BLaER1 (cell line): Measurements from ENCODE around the gene EARS2.

Experiments used
- H3K27ac ChIP-seq: shearing (Covaris generic); formaldehyde crosslinking; 2 replicates; pipeline ENCODE4 v1.8.1; 2022
- H3K27me3 ChIP-seq: shearing (Covaris generic); formaldehyde crosslinking; 2 replicates; pipeline ENCODE4 v1.8.1; 2022
- H3K36me3 ChIP-seq: shearing (Covaris generic); formaldehyde crosslinking; 2 replicates; pipeline ENCODE4 v1.8.1; 2022
- H3K4me1 ChIP-seq: shearing (Covaris generic); formaldehyde crosslinking; 2 replicates; pipeline ENCODE4 v1.8.1; 2022
- H3K4me2 ChIP-seq: shearing (Covaris generic); formaldehyde crosslinking; 2 replicates; pipeline ENCODE4 v1.8.1; 2022
- H3K4me3 ChIP-seq: shearing (Covaris generic); formaldehyde crosslinking; 2 replicates; pipeline ENCODE4 v1.8.1; 2022
- H3K9ac ChIP-seq: shearing (Covaris generic); formaldehyde crosslinking; 2 replicates; pipeline ENCODE4 v1.8.1; 2022
- H3K9me3 ChIP-seq: shearing (Covaris generic); formaldehyde crosslinking; 2 replicates; pipeline ENCODE4 v1.8.1; 2022
- H4K20me1 ChIP-seq: shearing (Covaris generic); formaldehyde crosslinking; 2 replicates; pipeline ENCODE4 v1.8.1; 2022
- Cebpa-rat ChIP-seq: shearing (Covaris generic); IDR thresholded peaks from 2 replicates; pipeline ENCODE4 v1.8.1; 2022

The EARS2 gene

DNA sequence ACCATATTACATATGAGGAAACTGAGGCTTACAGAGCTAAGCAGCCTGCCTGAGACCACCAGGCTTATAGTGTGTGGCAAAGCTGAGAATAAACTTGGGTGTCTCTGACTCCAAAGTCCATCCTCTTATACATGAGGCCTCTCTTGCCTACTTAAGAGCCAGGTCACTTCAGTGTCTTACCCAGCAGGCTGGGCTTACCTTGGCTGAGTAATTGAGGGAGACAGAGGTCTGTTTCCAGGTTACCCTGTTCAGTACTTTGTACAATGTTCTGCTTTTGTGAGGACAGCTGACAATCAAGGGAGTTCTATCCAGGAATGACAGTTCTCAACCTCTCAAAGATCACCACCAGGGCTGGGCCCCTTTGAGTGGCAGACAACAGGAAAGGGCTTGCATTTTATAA, 24.6 kb upstream of the EARS2 start:
- Histone ChIP-seq H3K36me3 (peaks cover 89% of the 10 kb centered on the region), H3K4me2 (no peak overlapping the region), H3K4me3 (no peak overlapping the region), H3K27ac (no peak overlapping the region), H3K4me1 (no peaks in the 10 kb centered on the region), H3K9ac (no peak overlapping the region), H3K27me3 (no peaks in the 10 kb centered on the region), H3K9me3 (no peaks in the 10 kb centered on the region), H4K20me1 (peaks cover 52% of the 10 kb centered on the region)
- no peak for TF ChIP-seq Cebpa-rat

GRCh38 chr16:23580391-23580790, 23.2 kb upstream of the EARS2 start:
- no peak overlapping the region for H3K4me3 ChIP-seq
- no peaks in the 10 kb centered on the region for H3K27me3 ChIP-seq
- H3K4me1 ChIP-seq = no peaks in the 10 kb centered on the region
- H3K36me3 ChIP-seq = peaks cover 87% of the 10 kb centered on the region
- no peak overlapping the region for H3K27ac ChIP-seq
- no peak overlapping the region for H3K9ac ChIP-seq
- H3K4me2 ChIP-seq = no peak overlapping the region
- H3K9me3 ChIP-seq = no peaks in the 10 kb centered on the region
- H4K20me1 ChIP-seq = peaks cover 38% of the 10 kb centered on the region
- no peak for TF ChIP-seq Cebpa-rat

DNA sequence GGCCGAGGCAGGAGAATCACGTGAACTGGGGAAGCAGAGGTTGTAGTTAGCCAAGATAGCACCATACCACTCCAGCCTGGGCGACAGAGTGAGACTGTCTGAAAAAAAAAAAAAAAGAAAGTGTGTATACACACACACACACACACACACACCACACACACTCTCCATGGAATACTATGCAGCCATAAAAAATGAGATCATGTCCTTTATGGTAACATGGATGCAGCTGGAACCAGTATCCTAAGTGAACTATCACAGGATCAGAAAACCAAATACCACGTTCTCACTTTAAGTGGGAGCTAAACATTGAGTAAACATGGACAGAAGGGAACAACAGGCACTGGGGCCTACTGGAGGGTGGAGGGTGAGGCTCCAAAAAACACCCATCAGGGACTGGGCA, 22.2 kb upstream of the EARS2 start:
- TF ChIP-seq Cebpa-rat = no peak
- no peak overlapping the region for H3K4me2 ChIP-seq
- H3K36me3 ChIP-seq = peaks cover 87% of the 10 kb centered on the region
- peaks cover 28% of the 10 kb centered on the region for H4K20me1 ChIP-seq
- H3K9me3 ChIP-seq = no peaks in the 10 kb centered on the region
- H3K27me3 ChIP-seq = no peaks in the 10 kb centered on the region
- H3K4me3 ChIP-seq = no peak overlapping the region
- H3K9ac ChIP-seq = no peak overlapping the region
- H3K27ac ChIP-seq = no peak overlapping the region
- H3K4me1 ChIP-seq = no peaks in the 10 kb centered on the region

- Histone ChIP-seq H3K36me3 (peaks cover 92% of the 10 kb centered on the region), H3K4me3 (no peak overlapping the region), H4K20me1 (peaks cover 36% of the 10 kb centered on the region), H3K9ac (no peak overlapping the region), H3K9me3 (no peaks in the 10 kb centered on the region), H3K4me1 (no peaks in the 10 kb centered on the region), H3K27ac (no peak overlapping the region), H3K4me2 (no peak overlapping the region), H3K27me3 (no peaks in the 10 kb centered on the region)
- TF ChIP-seq Cebpa-rat = no peak
Observed at GRCh38 chr16:23578101-23578830, 21.1 kb upstream of the EARS2 start.

- no peak overlapping the region for H3K4me3 ChIP-seq
- H3K4me1 ChIP-seq = no peaks in the 10 kb centered on the region
- no peak overlapping the region for H3K4me2 ChIP-seq
- no peaks in the 10 kb centered on the region for H3K27me3 ChIP-seq
- H3K9ac ChIP-seq = no peak overlapping the region
- peaks cover 98% of the 10 kb centered on the region for H3K36me3 ChIP-seq
- no peak overlapping the region for H3K27ac ChIP-seq
- H4K20me1 ChIP-seq = peaks cover 44% of the 10 kb centered on the region
- no peak for TF ChIP-seq Cebpa-rat
- H3K9me3 ChIP-seq = no peaks in the 10 kb centered on the region
Observed at GRCh38 chr16:23577493-23577892, 20.3 kb upstream of the EARS2 start.

DNA sequence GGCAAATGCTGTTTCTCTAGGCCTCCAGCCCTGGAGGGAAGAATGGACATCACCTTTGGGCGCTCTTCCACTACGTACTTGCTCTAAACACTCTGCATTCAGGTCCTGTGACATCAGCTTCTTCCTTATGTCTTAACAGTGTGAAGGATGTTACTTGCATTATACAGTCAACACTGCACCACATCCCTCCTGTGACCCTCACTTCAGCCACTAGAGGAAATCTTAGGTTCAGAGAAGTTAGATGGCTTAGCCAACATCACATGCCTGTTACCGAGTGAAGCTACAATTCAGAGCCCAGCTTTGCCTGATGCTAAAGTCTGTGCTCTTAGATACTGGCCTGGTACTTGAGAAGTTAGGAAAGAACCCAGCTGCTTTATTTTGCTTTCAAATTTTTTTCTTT, 18.7 kb upstream of the EARS2 start:
- H3K4me2 ChIP-seq = no peak overlapping the region
- H3K27me3 ChIP-seq = no peaks in the 10 kb centered on the region
- H3K9me3 ChIP-seq = no peaks in the 10 kb centered on the region
- H3K4me1 ChIP-seq = no peaks in the 10 kb centered on the region
- no peak for TF ChIP-seq Cebpa-rat
- no peak overlapping the region for H3K9ac ChIP-seq
- H3K4me3 ChIP-seq = no peak overlapping the region
- no peak overlapping the region for H3K27ac ChIP-seq
- H4K20me1 ChIP-seq = peaks cover 42% of the 10 kb centered on the region
- H3K36me3 ChIP-seq = peaks cover 98% of the 10 kb centered on the region

DNA sequence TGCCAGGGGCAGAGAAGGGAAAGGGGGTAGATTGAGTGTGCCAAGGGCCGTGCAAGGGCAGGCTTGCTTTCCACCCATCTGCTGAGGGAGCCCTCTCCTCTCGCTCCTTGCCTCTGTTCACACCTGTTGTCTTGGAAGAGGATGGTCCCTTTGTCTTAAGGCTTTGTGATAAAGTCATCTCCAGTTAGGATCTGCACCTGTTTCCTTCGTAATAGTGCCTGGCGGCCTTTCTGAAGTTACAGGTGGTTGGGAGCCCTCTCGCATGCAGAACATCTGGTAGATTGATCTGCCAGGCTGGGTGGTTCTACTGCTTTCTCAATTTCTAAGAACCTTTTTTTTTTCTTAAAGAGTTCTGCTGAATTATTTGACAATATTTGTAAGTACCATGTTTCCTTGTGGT, 16.7 kb upstream of the EARS2 start:
- Histone ChIP-seq H3K4me3 (no peak overlapping the region), H4K20me1 (peaks cover 36% of the 10 kb centered on the region), H3K36me3 (peaks cover 98% of the 10 kb centered on the region), H3K27me3 (no peaks in the 10 kb centered on the region), H3K9me3 (no peaks in the 10 kb centered on the region), H3K9ac (no peak overlapping the region), H3K27ac (no peak overlapping the region), H3K4me2 (no peak overlapping the region), H3K4me1 (no peaks in the 10 kb centered on the region)
- no peak for TF ChIP-seq Cebpa-rat

- H3K27ac ChIP-seq = no peak overlapping the region
- no peaks in the 10 kb centered on the region for H3K9me3 ChIP-seq
- no peaks in the 10 kb centered on the region for H3K4me1 ChIP-seq
- TF ChIP-seq Cebpa-rat = no peak
- H3K4me3 ChIP-seq = no peak overlapping the region
- no peaks in the 10 kb centered on the region for H3K27me3 ChIP-seq
- H4K20me1 ChIP-seq = peaks cover 36% of the 10 kb centered on the region
- H3K36me3 ChIP-seq = peaks cover 98% of the 10 kb centered on the region
- no peak overlapping the region for H3K9ac ChIP-seq
- no peak overlapping the region for H3K4me2 ChIP-seq
Observed at GRCh38 chr16:23572394-23572793, 15.2 kb upstream of the EARS2 start.

DNA sequence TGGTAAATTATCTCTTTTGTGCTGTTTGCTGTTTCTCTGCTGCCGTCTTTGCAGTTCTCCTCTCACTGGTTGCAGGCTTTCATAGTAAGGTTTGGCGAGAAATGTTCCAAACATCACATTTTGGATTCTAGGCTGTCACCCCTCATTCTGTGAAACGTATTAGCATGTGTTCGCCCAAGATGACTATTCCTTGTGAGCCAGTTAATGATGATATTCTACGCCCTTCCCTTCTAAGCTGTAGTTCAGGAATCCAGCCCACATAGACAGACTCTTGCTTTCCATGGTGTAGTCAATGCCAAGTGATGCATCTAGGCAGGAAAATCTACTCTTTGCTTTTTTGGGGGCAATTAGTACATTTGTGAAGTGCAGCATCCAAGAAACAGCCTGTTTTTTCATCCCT, 14.7 kb upstream of the EARS2 start:
- H3K9ac ChIP-seq = no peak overlapping the region
- H4K20me1 ChIP-seq = peaks cover 36% of the 10 kb centered on the region
- H3K27me3 ChIP-seq = no peaks in the 10 kb centered on the region
- H3K27ac ChIP-seq = no peak overlapping the region
- no peak overlapping the region for H3K4me2 ChIP-seq
- no peak for TF ChIP-seq Cebpa-rat
- H3K4me1 ChIP-seq = no peaks in the 10 kb centered on the region
- peaks cover 98% of the 10 kb centered on the region for H3K36me3 ChIP-seq
- H3K4me3 ChIP-seq = no peak overlapping the region
- no peaks in the 10 kb centered on the region for H3K9me3 ChIP-seq

- Histone ChIP-seq H3K27ac (no peak overlapping the region), H3K4me3 (no peak overlapping the region), H3K9ac (no peak overlapping the region), H3K27me3 (no peaks in the 10 kb centered on the region), H4K20me1 (peaks cover 36% of the 10 kb centered on the region), H3K36me3 (peaks cover 99% of the 10 kb centered on the region), H3K4me2 (no peak overlapping the region), H3K4me1 (no peaks in the 10 kb centered on the region), H3K9me3 (no peaks in the 10 kb centered on the region)
- TF ChIP-seq Cebpa-rat = no peak
Observed at GRCh38 chr16:23570992-23571632, 14.0 kb upstream of the EARS2 start.

DNA sequence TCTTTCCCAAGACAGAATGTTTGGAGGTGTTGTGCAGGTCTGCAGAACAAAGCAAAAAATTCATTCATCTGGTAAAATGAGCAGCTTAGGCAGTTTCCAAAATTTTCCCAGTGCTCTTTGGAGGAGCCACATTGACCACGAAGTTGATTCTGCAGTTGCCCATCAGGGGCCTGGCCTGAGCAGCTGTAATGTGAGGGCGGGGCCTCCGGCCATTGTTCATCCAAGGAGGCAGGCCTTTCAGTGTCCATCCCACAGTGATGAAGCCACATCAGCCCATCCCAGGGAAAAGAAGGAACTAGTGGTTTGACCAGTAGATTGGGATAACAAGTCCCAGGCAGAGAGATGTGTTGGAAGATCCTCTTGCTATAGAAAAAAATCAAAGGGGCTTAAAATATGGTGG, 10.5 kb upstream of the EARS2 start:
- H3K4me3 ChIP-seq = no peak overlapping the region

More for the DNA sequence above, 10.5 kb upstream of the EARS2 start:
- Histone ChIP-seq H4K20me1 (peaks cover 37% of the 10 kb centered on the region), H3K4me1 (no peaks in the 10 kb centered on the region), H3K36me3 (peaks cover 99% of the 10 kb centered on the region), H3K9me3 (no peaks in the 10 kb centered on the region), H3K4me2 (no peak overlapping the region), H3K27me3 (no peaks in the 10 kb centered on the region), H3K27ac (no peak overlapping the region), H3K9ac (no peak overlapping the region)
- TF ChIP-seq Cebpa-rat = no peak
